Neural cell (in vitro differentiated cells): ENCODE results near the gene COL2A1. TPM values are rescaled to one million over a fixed set of nuclear protein-coding genes. Genes with fewer than 3 reads are reported as not detected.

Source experiments
- H2AFZ ChIP-seq: fragments of 200-600, 300-800 bp; sonication (generic), shearing (Covaris generic); 2 replicates; pipeline ENCODE4 v1.6.0; 2014; ENCODE audit warnings: low read depth, mild to moderate bottlenecking, antibody characterized with exemption, low read length, moderate library complexity
- H3F3A ChIP-seq: fragments of 200-600 bp; shearing (Covaris generic); 2 replicates; pipeline ENCODE4 v1.6.1; 2016; ENCODE audit warnings: mild to moderate bottlenecking, moderate library complexity, mixed read lengths, antibody characterized with exemption, low read length; ENCODE audit not compliant: insufficient read depth, poor library complexity, severe bottlenecking
- H3K27ac ChIP-seq: fragments of 200-600, 300-800 bp; sonication (generic), shearing (Covaris generic); 2 replicates; pipeline ENCODE4 v1.5.1; 2014; ENCODE audit warnings: mild to moderate bottlenecking, low read length, moderate library complexity
- H3K27me3 ChIP-seq: fragments of 300-800, 200-600 bp; sonication (generic), shearing (Covaris generic); 2 replicates; pipeline ENCODE4 v1.6.0; 2014; ENCODE audit warnings: mild to moderate bottlenecking, low read depth, low read length, moderate library complexity; ENCODE audit not compliant: insufficient read depth
- H3K36me3 ChIP-seq: fragments of 300-800, 200-600 bp; sonication (generic), shearing (Covaris generic); 2 replicates; pipeline ENCODE4 v1.5.1; 2014; ENCODE audit warnings: mild to moderate bottlenecking, antibody characterized with exemption, low read length, moderate library complexity; ENCODE audit not compliant: insufficient read depth
- H3K4me2 ChIP-seq: fragments of 300-800, 200-600 bp; sonication (generic), shearing (Covaris generic); 2 replicates; pipeline ENCODE4 v1.6.0; 2014; ENCODE audit warnings: mild to moderate bottlenecking, low read length
- H3K4me3 ChIP-seq: fragments of 300-800, 200-600 bp; sonication (generic), shearing (Covaris generic); 2 replicates; pipeline ENCODE4 v1.5.1; 2014; ENCODE audit warnings: mild to moderate bottlenecking, low read length, moderate library complexity
- H3K79me2 ChIP-seq: fragments of 200-600 bp; shearing (Covaris generic); replicated peaks from 2 replicates; pipeline ENCODE4 v1.6.0; 2014; ENCODE audit warnings: mild to moderate bottlenecking, low read length, moderate library complexity; ENCODE audit not compliant: insufficient read depth
- H3K9ac ChIP-seq: fragments of 300-800, 200-600 bp; sonication (generic), shearing (Covaris generic); 2 replicates; pipeline ENCODE4 v1.6.1; 2016; ENCODE audit warnings: mild to moderate bottlenecking, low read length, mixed read lengths
- H3K9me2 ChIP-seq: fragments of 200-600 bp; shearing (Covaris generic); 2 replicates; pipeline ENCODE4 v1.6.1; 2016; ENCODE audit warnings: mild to moderate bottlenecking, low read length, mixed read lengths; ENCODE audit not compliant: insufficient read depth
- H3K9me3 ChIP-seq: fragments of 200-600, 300-800 bp; sonication (generic), shearing (Covaris generic); 2 replicates; pipeline ENCODE4 v1.6.1; 2016; ENCODE audit warnings: mild to moderate bottlenecking, mixed run types, low read length, moderate library complexity, mixed read lengths
- H4K20me1 ChIP-seq: fragments of 200-600 bp; shearing (Covaris generic); 2 replicates; pipeline ENCODE4 v1.6.1; 2016; ENCODE audit warnings: mild to moderate bottlenecking, mixed run types; ENCODE audit not compliant: insufficient read depth
- EP300 ChIP-seq: fragments of 450-650 bp; conservative IDR thresholded peaks from 2 replicates; pipeline ENCODE4 v1.6.1; 2014; ENCODE audit warnings: antibody characterized with exemption, mild to moderate bottlenecking, moderate library complexity; ENCODE audit not compliant: poor library complexity, severe bottlenecking
- EZH2 ChIP-seq: fragments of 200-600, 300-800 bp; shearing (Covaris generic), sonication (generic); IDR thresholded peaks from 2 replicates; pipeline ENCODE4 v1.6.1; 2014; ENCODE audit warnings: antibody characterized with exemption, low read length, borderline replicate concordance, mild to moderate bottlenecking; ENCODE audit not compliant: insufficient read depth, poor library complexity, severe bottlenecking
- MXI1 ChIP-seq: fragments of 450-650 bp; conservative IDR thresholded peaks from 2 replicates; pipeline ENCODE4 v1.6.1; 2014; ENCODE audit warnings: antibody characterized with exemption, mild to moderate bottlenecking; ENCODE audit not compliant: poor library complexity, severe bottlenecking
- POLR2AphosphoS5 ChIP-seq: IDR thresholded peaks from 2 replicates; pipeline ENCODE4 v1.6.1; 2012
- RAD21 ChIP-seq: fragments of 450-650 bp; conservative IDR thresholded peaks from 2 replicates; pipeline ENCODE4 v1.6.1; 2014; ENCODE audit warnings: antibody characterized with exemption, mild to moderate bottlenecking, moderate library complexity
- REST ChIP-seq: IDR thresholded peaks from 2 replicates; pipeline ENCODE4 v1.6.1; 2012; ENCODE audit warnings: borderline replicate concordance
- SMC3 ChIP-seq: fragments of 450-650 bp; conservative IDR thresholded peaks from 2 replicates; pipeline ENCODE4 v1.6.1; 2014; ENCODE audit warnings: antibody characterized with exemption, mild to moderate bottlenecking, moderate library complexity; ENCODE audit not compliant: poor library complexity
- TAF1 ChIP-seq: IDR thresholded peaks from 2 replicates; pipeline ENCODE4 v1.6.1; 2012; ENCODE audit warnings: low read depth
- polyA plus RNA-seq: library from polyadenylated mRNA; depleted of rRNA; stranded (reverse); fragments of >200 nt; gene quantifications from 2 replicates; pipeline ENCODE4 v1.2.3, GENCODE V29; 2014
- TF ChIP-seq, protein P1 (sequence below): fragments of 450-650 bp; IDR thresholded peaks from 2 replicates; pipeline ENCODE4 v1.5.1; 2014; ENCODE audit warnings: antibody characterized with exemption, mild to moderate bottlenecking, moderate library complexity; ENCODE audit not compliant: poor library complexity, severe bottlenecking

The COL2A1 gene
- polyA plus RNA-seq, 1 donor from 2014 or later, result 1.3 TPM

GRCh38 chr12:48022676-48023385 is 18.6 kb upstream of the COL2A1 start:
- Histone ChIP-seq H3K9me3 (no peaks in the 10 kb centered on the region), H3K27ac (no peak overlapping the region), H3K9ac (no peak overlapping the region), H3F3A (no peaks in the 10 kb centered on the region), H4K20me1 (no peaks in the 10 kb centered on the region), H3K4me2 (no peak overlapping the region), H3K36me3 (no peaks in the 10 kb centered on the region), H3K4me3 (no peak overlapping the region), H3K27me3 (no peaks in the 10 kb centered on the region), H2AFZ (no peak overlapping the region), H3K9me2 (no peaks in the 10 kb centered on the region), H3K79me2 (no peaks in the 10 kb centered on the region)
- TF ChIP-seq SMC3, result no peak
- TF ChIP-seq REST, result no peak

GRCh38 chr12:48022180-48022521 is 17.9 kb upstream of the COL2A1 start:
- Histone ChIP-seq H3F3A (no peaks in the 10 kb centered on the region), H3K27me3 (no peaks in the 10 kb centered on the region), H3K4me2 (no peak overlapping the region), H3K9me3 (no peaks in the 10 kb centered on the region), H3K27ac (no peak overlapping the region), H2AFZ (no peak overlapping the region), H4K20me1 (no peaks in the 10 kb centered on the region), H3K9me2 (no peaks in the 10 kb centered on the region), H3K4me3 (no peak overlapping the region), H3K9ac (no peak overlapping the region), H3K36me3 (no peaks in the 10 kb centered on the region), H3K79me2 (no peaks in the 10 kb centered on the region)
- TF ChIP-seq TAF1 (no peak), MXI1 (no peak), REST (no peak), POLR2AphosphoS5 (no peak), RAD21 (no peak), EZH2 (no peak), EP300 (no peak), SMC3 (no peak)
- TF ChIP-seq, protein P1, sequence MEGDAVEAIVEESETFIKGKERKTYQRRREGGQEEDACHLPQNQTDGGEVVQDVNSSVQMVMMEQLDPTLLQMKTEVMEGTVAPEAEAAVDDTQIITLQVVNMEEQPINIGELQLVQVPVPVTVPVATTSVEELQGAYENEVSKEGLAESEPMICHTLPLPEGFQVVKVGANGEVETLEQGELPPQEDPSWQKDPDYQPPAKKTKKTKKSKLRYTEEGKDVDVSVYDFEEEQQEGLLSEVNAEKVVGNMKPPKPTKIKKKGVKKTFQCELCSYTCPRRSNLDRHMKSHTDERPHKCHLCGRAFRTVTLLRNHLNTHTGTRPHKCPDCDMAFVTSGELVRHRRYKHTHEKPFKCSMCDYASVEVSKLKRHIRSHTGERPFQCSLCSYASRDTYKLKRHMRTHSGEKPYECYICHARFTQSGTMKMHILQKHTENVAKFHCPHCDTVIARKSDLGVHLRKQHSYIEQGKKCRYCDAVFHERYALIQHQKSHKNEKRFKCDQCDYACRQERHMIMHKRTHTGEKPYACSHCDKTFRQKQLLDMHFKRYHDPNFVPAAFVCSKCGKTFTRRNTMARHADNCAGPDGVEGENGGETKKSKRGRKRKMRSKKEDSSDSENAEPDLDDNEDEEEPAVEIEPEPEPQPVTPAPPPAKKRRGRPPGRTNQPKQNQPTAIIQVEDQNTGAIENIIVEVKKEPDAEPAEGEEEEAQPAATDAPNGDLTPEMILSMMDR, result no peak
